KOPT-K1 (cell line): Measurements from ENCODE around the gene FECH.
A peak's percentile ranks its signal among the peaks of the same experiment; 100 is the strongest.

Experiments
- H3K27ac ChIP-seq: fragments of 200-600 bp; sonication (generic); 2 replicates; pipeline ENCODE4 v1.5.1; 2016; ENCODE audit warnings: antibody characterized with exemption, mild to moderate bottlenecking, low read depth, low read length; ENCODE audit not compliant: poor library complexity, severe bottlenecking
- H3K36me3 ChIP-seq: fragments of 200-600 bp; sonication (generic); 2 replicates; pipeline ENCODE4 v1.5.1; 2017; ENCODE audit warnings: antibody characterized with exemption, mild to moderate bottlenecking, low read length, moderate library complexity; ENCODE audit not compliant: insufficient read depth
- H3K9me3 ChIP-seq: fragments of 200-600 bp; sonication (generic); 2 replicates; pipeline ENCODE4 v1.5.1; 2017; ENCODE audit warnings: antibody characterized with exemption, low read length, mild to moderate bottlenecking; ENCODE audit not compliant: insufficient read depth, poor library complexity, severe bottlenecking

FECH gene, protein sequence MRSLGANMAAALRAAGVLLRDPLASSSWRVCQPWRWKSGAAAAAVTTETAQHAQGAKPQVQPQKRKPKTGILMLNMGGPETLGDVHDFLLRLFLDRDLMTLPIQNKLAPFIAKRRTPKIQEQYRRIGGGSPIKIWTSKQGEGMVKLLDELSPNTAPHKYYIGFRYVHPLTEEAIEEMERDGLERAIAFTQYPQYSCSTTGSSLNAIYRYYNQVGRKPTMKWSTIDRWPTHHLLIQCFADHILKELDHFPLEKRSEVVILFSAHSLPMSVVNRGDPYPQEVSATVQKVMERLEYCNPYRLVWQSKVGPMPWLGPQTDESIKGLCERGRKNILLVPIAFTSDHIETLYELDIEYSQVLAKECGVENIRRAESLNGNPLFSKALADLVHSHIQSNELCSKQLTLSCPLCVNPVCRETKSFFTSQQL

DNA sequence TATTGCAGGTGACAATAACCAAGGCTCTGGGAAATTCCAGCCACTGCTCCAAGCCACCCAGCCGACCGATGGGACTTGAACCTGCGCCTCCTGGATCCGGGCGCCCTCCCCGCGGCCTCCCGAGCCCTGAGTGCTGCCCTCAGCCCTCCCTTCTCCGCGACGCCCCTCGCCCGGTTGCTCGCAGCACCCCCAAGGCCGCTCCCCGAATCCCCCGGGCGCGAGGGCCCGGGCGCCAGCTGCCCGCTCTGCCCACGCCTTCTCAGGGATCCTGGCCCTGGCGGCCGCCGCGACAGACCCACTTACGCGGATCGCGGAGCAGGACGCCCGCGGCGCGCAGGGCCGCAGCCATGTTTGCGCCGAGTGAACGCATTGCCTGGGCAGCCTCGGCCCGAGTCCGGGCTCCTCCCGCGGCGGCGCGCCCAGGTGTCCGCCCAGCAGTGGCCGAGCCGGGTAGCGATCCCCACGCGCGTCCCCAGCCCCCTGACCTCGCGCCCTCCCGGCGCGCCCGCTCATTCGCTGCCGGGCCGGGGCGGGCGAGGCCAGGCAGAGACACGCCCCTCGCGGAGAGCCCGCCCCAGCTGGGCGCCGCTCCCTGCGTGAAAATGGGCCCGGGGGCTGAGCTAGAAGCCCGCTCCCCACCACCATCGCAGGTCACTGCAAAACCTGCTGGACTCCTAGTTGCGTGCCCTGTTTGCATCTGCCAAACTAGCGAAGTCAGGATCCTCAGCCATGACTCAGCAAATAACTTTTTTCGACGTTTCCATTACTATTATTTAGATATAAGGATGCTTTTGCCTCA is at the start of gene FECH:
Gene FECH (minus strand): TSS at position 452 of the 799 bp plus-strand sequence. CDS start 82 bp downstream, at position 370.
- peak within 1 kb of the TSS; percentile 57 for H3K27ac ChIP-seq
- H3K9me3 ChIP-seq, result no peaks in the 10 kb centered on the region
- H3K36me3 ChIP-seq, result peaks cover 9% of the 10 kb centered on the region; the same call in 1 of the 2 replicates

- no peak overlapping the region for H3K27ac ChIP-seq
- H3K9me3 ChIP-seq, result no peaks in the 10 kb centered on the region
These were observed 48.7 kb upstream of the FECH start for GRCh38 chr18:57635003-57635822.

DNA sequence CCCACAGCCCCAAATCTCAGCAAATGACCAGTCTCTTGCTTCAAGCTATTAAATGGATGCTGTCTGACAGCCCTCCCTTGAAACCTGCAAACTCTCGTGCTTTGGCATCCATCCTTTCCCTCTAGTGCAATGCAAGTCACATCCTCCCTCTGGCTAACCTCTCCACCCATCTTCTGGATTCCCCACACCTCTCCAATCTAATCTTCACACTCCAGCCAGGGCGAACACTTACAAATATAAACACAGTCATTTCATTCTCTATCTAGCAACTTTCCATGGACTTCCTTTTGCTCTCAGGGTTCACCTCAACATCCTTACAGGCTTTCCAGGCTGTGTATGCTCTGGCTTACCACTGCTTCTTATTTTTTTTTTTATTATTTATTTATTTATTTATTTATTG is 45.2 kb upstream of the FECH start:
- Histone ChIP-seq H3K27ac (peak overlapping the region; percentile 58), H3K36me3 (no peaks in the 10 kb centered on the region), H3K9me3 (no peaks in the 10 kb centered on the region)

More at GRCh38 chr18:57635003-57635822, 48.7 kb upstream of the FECH start:
- peaks cover 4% of the 10 kb centered on the region; the same call in 1 of the 2 replicates for H3K36me3 ChIP-seq

- H3K27ac ChIP-seq, result peak overlapping the region; percentile 58
- no peaks in the 10 kb centered on the region for H3K36me3 ChIP-seq
- no peaks in the 10 kb centered on the region for H3K9me3 ChIP-seq
These were observed 44.5 kb upstream of the FECH start for GRCh38 chr18:57630754-57631595.

- no peaks in the 10 kb centered on the region for H3K9me3 ChIP-seq
- H3K27ac ChIP-seq, result peak overlapping the region; percentile 58
- no peaks in the 10 kb centered on the region for H3K36me3 ChIP-seq
These were observed 43.7 kb upstream of the FECH start for GRCh38 chr18:57630002-57630753.

- no peaks in the 10 kb centered on the region for H3K36me3 ChIP-seq
- H3K27ac ChIP-seq, result peak overlapping the region; percentile 58
- no peaks in the 10 kb centered on the region for H3K9me3 ChIP-seq
These were observed 42.9 kb upstream of the FECH start for GRCh38 chr18:57629422-57629821.

GRCh38 chr18:57627488-57627887 is 41.0 kb upstream of the FECH start:
- H3K36me3 ChIP-seq, result no peaks in the 10 kb centered on the region
- no peaks in the 10 kb centered on the region for H3K9me3 ChIP-seq
- H3K27ac ChIP-seq, result no peak overlapping the region

- H3K27ac ChIP-seq, result no peak overlapping the region
- H3K36me3 ChIP-seq, result peaks cover 2% of the 10 kb centered on the region; the same call in 1 of the 2 replicates
- no peaks in the 10 kb centered on the region for H3K9me3 ChIP-seq
These were observed 38.5 kb upstream of the FECH start for GRCh38 chr18:57624988-57625387.

DNA sequence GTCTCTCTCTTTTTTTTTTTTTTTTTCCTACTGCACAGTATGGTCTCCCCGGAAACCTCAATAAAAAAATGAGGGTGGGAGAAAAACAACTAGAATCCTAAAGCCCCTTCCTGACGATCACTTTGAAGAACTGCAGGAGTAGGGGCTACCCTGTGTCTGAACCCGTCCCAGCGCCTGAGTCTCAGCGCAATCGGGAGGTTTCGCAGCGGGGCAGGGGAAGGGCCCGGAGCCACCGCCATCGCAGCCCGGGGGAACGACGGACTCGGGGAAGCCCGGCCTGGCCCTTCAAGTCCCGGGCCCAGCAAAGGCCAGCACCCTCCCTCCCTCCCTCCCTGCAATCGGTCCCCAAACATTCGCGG is 34.7 kb upstream of the FECH start:
- Histone ChIP-seq H3K9me3 (no peaks in the 10 kb centered on the region), H3K27ac (peak overlapping the region; percentile 73), H3K36me3 (peaks cover 32% of the 10 kb centered on the region)

- Histone ChIP-seq H3K27ac (no peak overlapping the region), H3K36me3 (peaks cover 46% of the 10 kb centered on the region), H3K9me3 (no peaks in the 10 kb centered on the region)
These were observed 33.4 kb upstream of the FECH start for GRCh38 chr18:57619876-57620275.

DNA sequence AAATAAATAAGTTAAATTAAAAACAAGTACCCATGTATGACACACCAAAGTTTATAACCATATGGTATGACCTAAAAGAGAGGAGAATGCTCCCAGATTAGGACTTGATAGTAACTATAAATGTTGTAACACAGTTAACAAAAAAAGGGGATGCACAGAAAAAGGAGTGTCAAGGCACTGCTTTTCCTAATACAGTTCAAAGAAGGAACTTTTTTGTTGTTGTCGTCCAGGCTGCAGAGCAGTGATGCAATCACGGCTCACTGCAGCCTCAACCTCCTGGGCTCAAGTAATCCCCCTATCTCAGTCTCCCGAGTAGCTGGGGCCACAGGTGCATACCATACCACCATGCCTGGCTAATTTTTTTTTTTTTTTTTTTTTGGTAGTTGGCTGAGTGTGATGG is 32.4 kb upstream of the FECH start:
- Histone ChIP-seq H3K36me3 (peaks cover 54% of the 10 kb centered on the region), H3K27ac (no peak overlapping the region), H3K9me3 (no peaks in the 10 kb centered on the region)

DNA sequence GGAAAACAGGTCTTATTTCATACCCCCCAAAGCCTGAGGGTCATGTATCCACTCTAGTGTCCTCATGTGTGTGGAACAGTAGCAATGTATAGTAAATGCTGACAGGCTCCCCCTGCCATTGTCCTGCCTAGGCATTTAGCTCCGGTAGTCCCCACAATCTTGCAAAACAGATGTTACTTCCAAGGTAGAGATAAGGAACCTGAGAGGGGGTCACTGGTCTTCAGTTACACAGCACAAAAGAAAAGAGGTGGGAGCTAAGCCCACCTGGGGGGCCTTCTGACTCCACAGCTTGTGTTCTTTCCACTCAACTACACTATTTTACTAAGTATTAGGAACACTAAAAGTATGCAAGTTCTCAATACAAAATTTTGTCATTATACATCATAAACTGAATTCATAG is 17.4 kb upstream of the FECH start:
- H3K9me3 ChIP-seq, result no peaks in the 10 kb centered on the region
- no peak overlapping the region for H3K27ac ChIP-seq
- peaks cover 99% of the 10 kb centered on the region for H3K36me3 ChIP-seq

- no peak overlapping the region for H3K27ac ChIP-seq
- no peaks in the 10 kb centered on the region for H3K9me3 ChIP-seq
- H3K36me3 ChIP-seq, result peaks cover 33% of the 10 kb centered on the region
These were observed 8.8 kb upstream of the FECH start for GRCh38 chr18:57595347-57595746.
